Neural progenitor cell (in vitro differentiated cells): ENCODE data around the gene RTN4RL2. TPM values are rescaled to one million over a fixed set of nuclear protein-coding genes. Genes with fewer than 3 reads are reported as not detected.

ENCODE experiments used
- DNase-seq: peaks from one replicate; pipeline ENCODE4 v3.0.0-alpha.2; 2016; ENCODE audit warnings: low spot score
- H2AFZ ChIP-seq: fragments of 200-600 bp; sonication (generic); replicated peaks from 2 replicates; pipeline ENCODE4 v1.6.1; 2016; ENCODE audit warnings: antibody characterized with exemption
- H3F3A ChIP-seq: fragments of 200-600 bp; sonication (generic); 2 replicates; pipeline ENCODE4 v1.6.1; 2016; ENCODE audit warnings: antibody characterized with exemption, low read depth
- H3K27ac ChIP-seq: fragments of 200-600 bp; sonication (generic); 2 replicates; pipeline ENCODE4 v1.5.1; 2016; ENCODE audit warnings: mild to moderate bottlenecking
- H3K27me3 ChIP-seq: fragments of 200-600 bp; sonication (generic); 2 replicates; pipeline ENCODE4 v1.6.1; 2016; ENCODE audit warnings: mild to moderate bottlenecking, moderate library complexity
- H3K36me3 ChIP-seq: fragments of 200-600 bp; sonication (generic); 2 replicates; pipeline ENCODE4 v1.5.1; 2016
- H3K4me1 ChIP-seq: fragments of 200-600 bp; sonication (generic); 2 replicates; pipeline ENCODE4 v1.6.1; 2016; ENCODE audit warnings: mixed run types
- H3K4me2 ChIP-seq: fragments of 200-600 bp; sonication (generic); 2 replicates; pipeline ENCODE4 v1.6.1; 2016
- H3K4me3 ChIP-seq: fragments of 200-600 bp; sonication (generic); 2 replicates; pipeline ENCODE4 v1.5.1; 2016
- H3K79me2 ChIP-seq: fragments of 200-600 bp; sonication (generic); 2 replicates; pipeline ENCODE4 v1.6.1; 2016; ENCODE audit warnings: low read depth
- H3K9ac ChIP-seq: fragments of 200-600 bp; sonication (generic); 2 replicates; pipeline ENCODE4 v1.6.1; 2016
- H3K9me3 ChIP-seq: fragments of 200-600 bp; sonication (generic); 2 replicates; pipeline ENCODE4 v1.5.1; 2016; ENCODE audit warnings: low read depth
- H4K20me1 ChIP-seq: fragments of 200-600 bp; sonication (generic); 2 replicates; pipeline ENCODE4 v1.6.1; 2016; ENCODE audit warnings: low read depth
- H3K27ac Mint-ChIP-seq: 3 replicates; pipeline ENCODE4 v1.8.0; 2021; ENCODE audit warnings: mixed read lengths
- H3K27me3 Mint-ChIP-seq: 2 replicates; pipeline ENCODE4 v1.8.0; 2022; ENCODE audit warnings: low read depth, mild to moderate bottlenecking, inconsistent platforms, moderate library complexity, mixed read lengths; ENCODE audit not compliant: insufficient read depth
- H3K36me3 Mint-ChIP-seq: 3 replicates; pipeline ENCODE4 v1.8.0; 2021; ENCODE audit warnings: mixed read lengths
- H3K4me1 Mint-ChIP-seq: 3 replicates; pipeline ENCODE4 v1.8.0; 2021; ENCODE audit warnings: mixed read lengths
- H3K4me3 Mint-ChIP-seq: 3 replicates; pipeline ENCODE4 v1.8.0; 2021; ENCODE audit warnings: mild to moderate bottlenecking, moderate library complexity, mixed read lengths
- H3K9me3 Mint-ChIP-seq: 3 replicates; pipeline ENCODE4 v1.8.0; 2020; ENCODE audit warnings: mixed read lengths
- EZH2 ChIP-seq: fragments of 200-600 bp; sonication (generic); IDR thresholded peaks from 2 replicates; pipeline ENCODE4 v1.6.1; 2017; ENCODE audit warnings: antibody characterized with exemption, mild to moderate bottlenecking, moderate library complexity
- EZH2phosphoT487 ChIP-seq: fragments of 200-600 bp; sonication (generic); IDR thresholded peaks from 2 replicates; pipeline ENCODE4 v1.6.1; 2017; ENCODE audit warnings: antibody characterized with exemption
- total RNA-seq: library from RNA; depleted of rRNA; stranded (reverse); fragments of >200 nt; gene quantifications from 2 replicates; pipeline ENCODE4 v1.2.3, GENCODE V29; 2015; ENCODE audit warnings: low replicate concordance
- TF ChIP-seq, protein P1 (sequence below): fragments of 200-600 bp; sonication (generic); IDR thresholded peaks from 2 replicates; pipeline ENCODE4 v1.5.1; 2017; ENCODE audit warnings: antibody characterized with exemption, mild to moderate bottlenecking

The RTN4RL2 gene
- total RNA-seq, 1 donor from 2014 or later = 0.13 TPM

- H3K4me1 ChIP-seq = no peaks in the 10 kb centered on the region
- H3K4me3 Mint-ChIP-seq = no peak overlapping the region
- TF ChIP-seq, protein P1, sequence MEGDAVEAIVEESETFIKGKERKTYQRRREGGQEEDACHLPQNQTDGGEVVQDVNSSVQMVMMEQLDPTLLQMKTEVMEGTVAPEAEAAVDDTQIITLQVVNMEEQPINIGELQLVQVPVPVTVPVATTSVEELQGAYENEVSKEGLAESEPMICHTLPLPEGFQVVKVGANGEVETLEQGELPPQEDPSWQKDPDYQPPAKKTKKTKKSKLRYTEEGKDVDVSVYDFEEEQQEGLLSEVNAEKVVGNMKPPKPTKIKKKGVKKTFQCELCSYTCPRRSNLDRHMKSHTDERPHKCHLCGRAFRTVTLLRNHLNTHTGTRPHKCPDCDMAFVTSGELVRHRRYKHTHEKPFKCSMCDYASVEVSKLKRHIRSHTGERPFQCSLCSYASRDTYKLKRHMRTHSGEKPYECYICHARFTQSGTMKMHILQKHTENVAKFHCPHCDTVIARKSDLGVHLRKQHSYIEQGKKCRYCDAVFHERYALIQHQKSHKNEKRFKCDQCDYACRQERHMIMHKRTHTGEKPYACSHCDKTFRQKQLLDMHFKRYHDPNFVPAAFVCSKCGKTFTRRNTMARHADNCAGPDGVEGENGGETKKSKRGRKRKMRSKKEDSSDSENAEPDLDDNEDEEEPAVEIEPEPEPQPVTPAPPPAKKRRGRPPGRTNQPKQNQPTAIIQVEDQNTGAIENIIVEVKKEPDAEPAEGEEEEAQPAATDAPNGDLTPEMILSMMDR = no peak
- H3F3A ChIP-seq = peaks cover 8% of the 10 kb centered on the region
- no peak for DNase-seq
- no peak overlapping the region for H2AFZ ChIP-seq
- no peaks in the 10 kb centered on the region for H4K20me1 ChIP-seq
- H3K4me3 ChIP-seq = no peak overlapping the region
- peaks cover 24% of the 10 kb centered on the region for H3K27me3 ChIP-seq
- H3K4me2 ChIP-seq = no peak overlapping the region
- no peaks in the 10 kb centered on the region for H3K36me3 ChIP-seq
- H3K27ac Mint-ChIP-seq = peak overlapping the region; percentile 14
- H3K36me3 Mint-ChIP-seq = no peaks in the 10 kb centered on the region
- H3K9me3 Mint-ChIP-seq = no peaks in the 10 kb centered on the region
- no peaks in the 10 kb centered on the region for H3K9me3 ChIP-seq
- H3K4me1 Mint-ChIP-seq = peaks cover 27% of the 10 kb centered on the region
- H3K27ac ChIP-seq = no peak overlapping the region
- no peaks in the 10 kb centered on the region for H3K79me2 ChIP-seq
- no peak overlapping the region for H3K9ac ChIP-seq
- H3K27me3 Mint-ChIP-seq = peaks cover 5% of the 10 kb centered on the region
These were observed 37.7 kb upstream of the RTN4RL2 start for GRCh38 chr11:57422669-57423068.

DNA sequence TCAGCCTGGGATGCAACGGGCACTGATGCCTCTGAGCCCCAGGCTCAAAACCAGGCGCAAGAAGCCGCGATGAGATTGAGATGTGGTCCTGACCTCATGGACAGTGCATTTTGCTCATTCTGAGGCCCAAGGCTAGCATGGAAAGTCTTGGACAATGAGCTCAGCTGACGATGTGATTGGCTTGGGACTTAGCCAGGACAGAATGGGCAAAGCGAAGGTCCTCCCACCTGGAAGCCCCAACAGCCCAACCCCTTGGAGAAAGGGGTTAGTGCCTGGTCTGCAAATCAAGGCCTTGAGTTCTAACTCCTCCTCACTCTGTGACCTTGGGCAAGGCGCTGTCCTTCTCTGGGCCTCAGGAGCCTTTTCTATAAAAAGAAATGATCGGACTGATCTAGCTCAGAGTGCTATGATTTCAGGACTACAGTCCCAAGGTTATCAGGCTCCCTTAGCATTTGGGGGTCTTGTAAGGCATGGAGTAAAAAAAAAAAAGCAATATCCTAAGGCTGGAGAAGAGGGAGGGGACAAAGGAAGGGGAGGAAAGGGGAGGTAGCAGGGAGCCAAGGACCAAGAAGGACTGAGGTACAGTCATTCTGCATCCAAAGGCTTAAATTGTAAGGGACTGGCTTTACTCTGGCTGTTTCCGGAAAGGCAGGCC lies 36.1 kb upstream of the RTN4RL2 start:
- no peaks in the 10 kb centered on the region for H3K36me3 ChIP-seq
- no peaks in the 10 kb centered on the region for H3K4me1 ChIP-seq
- H3K27me3 ChIP-seq = peaks cover 40% of the 10 kb centered on the region
- no peak overlapping the region for H3K9ac ChIP-seq
- H3K4me1 Mint-ChIP-seq = peaks cover 31% of the 10 kb centered on the region
- no peak overlapping the region for H3K4me2 ChIP-seq
- H3K27ac Mint-ChIP-seq = no peak overlapping the region
- H3K4me3 ChIP-seq = no peak overlapping the region
- no peak for TF ChIP-seq EZH2
- TF ChIP-seq, protein P1 = no peak
- TF ChIP-seq EZH2phosphoT487 = no peak
- H3K27ac ChIP-seq = no peak overlapping the region
- no peaks in the 10 kb centered on the region for H3K36me3 Mint-ChIP-seq
- H3F3A ChIP-seq = peaks cover 8% of the 10 kb centered on the region
- H3K27me3 Mint-ChIP-seq = peaks cover 7% of the 10 kb centered on the region
- no peak overlapping the region for H2AFZ ChIP-seq
- no peak overlapping the region for H3K4me3 Mint-ChIP-seq
- H3K9me3 Mint-ChIP-seq = no peaks in the 10 kb centered on the region
- H4K20me1 ChIP-seq = no peaks in the 10 kb centered on the region
- H3K9me3 ChIP-seq = no peaks in the 10 kb centered on the region
- no peak for DNase-seq
- no peaks in the 10 kb centered on the region for H3K79me2 ChIP-seq

- H2AFZ ChIP-seq = no peak overlapping the region
- H3K4me2 ChIP-seq = no peak overlapping the region
- H3K9me3 ChIP-seq = no peaks in the 10 kb centered on the region
- no peak overlapping the region for H3K27ac ChIP-seq
- peaks cover 31% of the 10 kb centered on the region for H3K4me1 Mint-ChIP-seq
- no peaks in the 10 kb centered on the region for H3K36me3 ChIP-seq
- H3K4me3 Mint-ChIP-seq = no peak overlapping the region
- H3K79me2 ChIP-seq = no peaks in the 10 kb centered on the region
- DNase-seq = peak; percentile 40
- H3K4me1 ChIP-seq = no peaks in the 10 kb centered on the region
- no peak overlapping the region for H3K27ac Mint-ChIP-seq
- no peaks in the 10 kb centered on the region for H3K36me3 Mint-ChIP-seq
- H3K27me3 Mint-ChIP-seq = peaks cover 7% of the 10 kb centered on the region
- H3K9me3 Mint-ChIP-seq = no peaks in the 10 kb centered on the region
- peaks cover 46% of the 10 kb centered on the region for H3K27me3 ChIP-seq
- peaks cover 8% of the 10 kb centered on the region for H3F3A ChIP-seq
- no peaks in the 10 kb centered on the region for H4K20me1 ChIP-seq
- no peak for TF ChIP-seq EZH2phosphoT487
- TF ChIP-seq EZH2 = no peak
- TF ChIP-seq, protein P1 = no peak
- H3K9ac ChIP-seq = no peak overlapping the region
- no peak overlapping the region for H3K4me3 ChIP-seq
These were observed 35.4 kb upstream of the RTN4RL2 start for GRCh38 chr11:57424792-57425564.
